Panc1 (cell line): ENCODE measurements around the gene ZNF350. TPM values are rescaled to one million over a fixed set of nuclear protein-coding genes. Genes with fewer than 3 reads are reported as not detected.

ENCODE experiments used
- ATAC-seq: fragments of 200-7000 bp; cut with Tn5 transposase; 2 replicates; pipeline ENCODE4 v1.9.1; 2020; ENCODE audit warnings: mild to moderate bottlenecking, moderate library complexity
- BruUV-seq: library from RNA; stranded (reverse); fragments of 400-500 nt; replicated peaks from 2 replicates; lab custom pipeline; 2021; lab: Mats Ljungman, UMichigan
- CTCF ChIA-PET: fragments of 300-600 bp; sonication (Branson Sonifier 250); formaldehyde crosslinking; loops from one replicate; lab custom pipeline; 2022; ENCODE audit warnings: antibody characterized with exemption; lab: Charles Lee
- POLR2A ChIA-PET: fragments of 300-600 bp; sonication (Branson Sonifier 250); formaldehyde crosslinking; loops from one replicate; lab custom pipeline; 2022; ENCODE audit warnings: antibody characterized with exemption; lab: Charles Lee
- DNase-seq: peaks from one replicate; pipeline ENCODE4 v3.0.0-alpha.2; 2010; ENCODE audit warnings: low read depth, low spot score
- H3K27ac ChIP-seq: 2 replicates; pipeline ENCODE4 v1.5.1; 2011; ENCODE audit warnings: mild to moderate bottlenecking, low read length, inconsistent platforms
- H3K27me3 ChIP-seq: fragments of 200-500 bp; sonication (Bioruptor generic); 2 replicates; pipeline ENCODE4 v1.6.0; 2014; ENCODE audit warnings: low read length, inconsistent platforms; ENCODE audit not compliant: control insufficient read depth, insufficient read depth
- H3K36me3 ChIP-seq: fragments of 200-500 bp; sonication (Bioruptor generic); 2 replicates; pipeline ENCODE4 v1.5.1; 2014; ENCODE audit warnings: inconsistent platforms, mild to moderate bottlenecking, low read length, moderate library complexity; ENCODE audit not compliant: control insufficient read depth, insufficient read depth
- H3K4me1 ChIP-seq: 2 replicates; pipeline ENCODE4 v1.5.1; 2011; ENCODE audit warnings: inconsistent platforms, mild to moderate bottlenecking, low read length, moderate library complexity; ENCODE audit not compliant: control insufficient read depth, insufficient read depth
- H3K4me3 ChIP-seq, 2 experiments: 2 replicates each; pipeline ENCODE4 v1.5.1; 2011 to 2012; ENCODE audit warnings: low read depth in 2 of 2, low read length in 2 of 2, mild to moderate bottlenecking in 2 of 2, inconsistent platforms in 1 of 2, moderate library complexity in 1 of 2
- H3K9me3 ChIP-seq: fragments of 200-500 bp; sonication (Bioruptor generic); 2 replicates; pipeline ENCODE4 v1.5.1; 2014; ENCODE audit warnings: low read depth, mild to moderate bottlenecking, inconsistent platforms, low read length, moderate library complexity; ENCODE audit not compliant: control insufficient read depth, insufficient read depth
- CTCF ChIP-seq: fragments of 450-650 bp; IDR thresholded peaks from 2 replicates; pipeline ENCODE4 v1.5.1; 2017; ENCODE audit warnings: mild to moderate bottlenecking
- POLR2AphosphoS5 ChIP-seq: IDR thresholded peaks from 2 replicates; pipeline ENCODE4 v1.6.1; 2012; ENCODE audit warnings: mild to moderate bottlenecking, low read depth, low read length, moderate library complexity
- SIN3A ChIP-seq: IDR thresholded peaks from 2 replicates; pipeline ENCODE4 v1.6.1; 2012; ENCODE audit warnings: low read depth, mild to moderate bottlenecking, low read length, moderate library complexity, borderline replicate concordance; ENCODE audit not compliant: insufficient read depth
- TCF7L2 ChIP-seq: IDR thresholded peaks from 2 replicates; pipeline ENCODE4 v1.6.1; 2011; ENCODE audit warnings: mild to moderate bottlenecking, low read depth, low read length, inconsistent platforms
- in situ Hi-C: cut with HindIII; loops from 2 replicates; pipeline ENCODE4 v1.10.0; 2016; ENCODE audit warnings: low sequenced_read_pairs, low pct_unique_long_range_greater_than_20kb
- intact Hi-C: fragments of 100-400 bp; cut with micrococcal nuclease; formaldehyde crosslinking; loops from one replicate; pipeline ENCODE4 v1.10.0; 2022; ENCODE audit not compliant: unreplicated experiment
- total RNA-seq: library from RNA; stranded (reverse); gene quantifications from one replicate; pipeline ENCODE4 v1.2.1, GENCODE V29; 2021; ENCODE audit not compliant: unreplicated experiment
- TF ChIP-seq, protein P1 (sequence below), 2 experiments: IDR thresholded peaks; 2 replicates each; pipeline ENCODE4 v1.6.1; 2011 to 2012; ENCODE audit warnings: low read depth in 2 of 2, control low read depth in 1 of 2, low read length in 1 of 2, mild to moderate bottlenecking in 1 of 2, moderate library complexity in 1 of 2; ENCODE audit not compliant: insufficient read depth in 1 of 2

The ZNF350 gene
- total RNA-seq, 1 experiment from 2014 or later = 5.1 TPM

- H3K9me3 ChIP-seq = peaks cover 59% of the 10 kb centered on the region
These were observed 41.7 kb downstream of the ZNF350 start for GRCh38 chr19:51944798-51945552.

GRCh38 chr19:51938936-51939335 is 47.7 kb downstream of the ZNF350 start:
- in situ Hi-C loops = no loop called here
- no peak for TF ChIP-seq TCF7L2
- no peak for TF ChIP-seq SIN3A
- TF ChIP-seq, protein P1, sequence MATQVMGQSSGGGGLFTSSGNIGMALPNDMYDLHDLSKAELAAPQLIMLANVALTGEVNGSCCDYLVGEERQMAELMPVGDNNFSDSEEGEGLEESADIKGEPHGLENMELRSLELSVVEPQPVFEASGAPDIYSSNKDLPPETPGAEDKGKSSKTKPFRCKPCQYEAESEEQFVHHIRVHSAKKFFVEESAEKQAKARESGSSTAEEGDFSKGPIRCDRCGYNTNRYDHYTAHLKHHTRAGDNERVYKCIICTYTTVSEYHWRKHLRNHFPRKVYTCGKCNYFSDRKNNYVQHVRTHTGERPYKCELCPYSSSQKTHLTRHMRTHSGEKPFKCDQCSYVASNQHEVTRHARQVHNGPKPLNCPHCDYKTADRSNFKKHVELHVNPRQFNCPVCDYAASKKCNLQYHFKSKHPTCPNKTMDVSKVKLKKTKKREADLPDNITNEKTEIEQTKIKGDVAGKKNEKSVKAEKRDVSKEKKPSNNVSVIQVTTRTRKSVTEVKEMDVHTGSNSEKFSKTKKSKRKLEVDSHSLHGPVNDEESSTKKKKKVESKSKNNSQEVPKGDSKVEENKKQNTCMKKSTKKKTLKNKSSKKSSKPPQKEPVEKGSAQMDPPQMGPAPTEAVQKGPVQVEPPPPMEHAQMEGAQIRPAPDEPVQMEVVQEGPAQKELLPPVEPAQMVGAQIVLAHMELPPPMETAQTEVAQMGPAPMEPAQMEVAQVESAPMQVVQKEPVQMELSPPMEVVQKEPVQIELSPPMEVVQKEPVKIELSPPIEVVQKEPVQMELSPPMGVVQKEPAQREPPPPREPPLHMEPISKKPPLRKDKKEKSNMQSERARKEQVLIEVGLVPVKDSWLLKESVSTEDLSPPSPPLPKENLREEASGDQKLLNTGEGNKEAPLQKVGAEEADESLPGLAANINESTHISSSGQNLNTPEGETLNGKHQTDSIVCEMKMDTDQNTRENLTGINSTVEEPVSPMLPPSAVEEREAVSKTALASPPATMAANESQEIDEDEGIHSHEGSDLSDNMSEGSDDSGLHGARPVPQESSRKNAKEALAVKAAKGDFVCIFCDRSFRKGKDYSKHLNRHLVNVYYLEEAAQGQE (IDR thresholded peaks at IDR 0.05; ENCODE audit: insufficient read depth in 1 of 2, low read depth in 2 of 2, low read length in 1 of 2) = no peak
- no peak for TF ChIP-seq CTCF
- no peak for TF ChIP-seq POLR2AphosphoS5
- no TSS peak for BruUV-seq
- CTCF ChIA-PET = no interaction called here
- DNase-seq = no peak
- no peaks in the 10 kb centered on the region; the same call in 1 of the 2 replicates for H3K36me3 ChIP-seq
- POLR2A ChIA-PET = no interaction called here
- no peaks in the 10 kb centered on the region for H3K4me1 ChIP-seq
- intact Hi-C loops = no loop called here
- H3K4me3 ChIP-seq = no peak overlapping the region
- H3K9me3 ChIP-seq = peaks cover 30% of the 10 kb centered on the region; the same call in 1 of the 2 replicates
- no peak overlapping the region for H3K27ac ChIP-seq
- ATAC-seq = no peak
- no peaks in the 10 kb centered on the region for H3K27me3 ChIP-seq

More at GRCh38 chr19:51944798-51945552, 41.7 kb downstream of the ZNF350 start:
- no peaks in the 10 kb centered on the region for H3K4me1 ChIP-seq
- ChIA-PET POLR2A (no interaction called here), CTCF (no interaction called here)
- no peaks in the 10 kb centered on the region; the same call in 1 of the 2 replicates for H3K36me3 ChIP-seq
- H3K27me3 ChIP-seq = no peaks in the 10 kb centered on the region
- no peak for TF ChIP-seq POLR2AphosphoS5
- TF ChIP-seq SIN3A = no peak
- TF ChIP-seq CTCF = no peak
- TF ChIP-seq TCF7L2 = no peak
- TF ChIP-seq, protein P1 (IDR thresholded peaks at IDR 0.05; ENCODE audit: insufficient read depth in 1 of 2, low read depth in 2 of 2, low read length in 1 of 2) = no peak
- DNase-seq (no peak), ATAC-seq (no peak)
- no TSS peak for BruUV-seq
- in situ Hi-C loops (no loop called here), intact Hi-C loops (no loop called here)
- no peak overlapping the region for H3K27ac ChIP-seq
- no peak overlapping the region for H3K4me3 ChIP-seq
